Measurements from ENCODE around the gene APBB2. TPM values are rescaled to one million over a fixed set of nuclear protein-coding genes. Genes with fewer than 3 reads are reported as not detected.

APBB2 gene
- total and polyA plus RNA-seq, 2 experiments from 2014 or later, result 35.8 to 74.8 TPM

DNA sequence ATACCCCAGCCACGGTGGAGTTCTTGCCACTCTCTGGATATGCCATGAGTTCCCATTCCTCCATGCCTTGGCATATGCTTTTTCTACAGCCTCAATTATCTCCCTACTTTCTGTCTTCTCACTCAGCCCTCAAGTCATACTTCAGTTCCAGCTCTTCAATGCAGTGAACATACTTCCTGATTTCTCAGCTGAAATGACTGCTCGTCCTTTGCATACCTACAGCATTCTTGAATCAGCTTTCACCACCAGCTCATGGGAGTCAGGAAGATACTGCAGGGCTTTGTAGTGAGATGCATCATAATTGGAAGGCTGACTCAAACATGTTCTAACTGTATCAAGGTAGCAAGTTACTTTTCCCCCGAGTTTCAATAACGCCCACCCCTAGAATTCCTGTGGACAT, 118.4 kb downstream of the APBB2 start:
- Histone ChIP-seq H3K4me2 (no peak overlapping the region), H3K9me2 (ENCODE audit: insufficient read depth) (no peaks in the 10 kb centered on the region), H3F3A (replicated peaks; ENCODE audit: low read depth) (no peaks in the 10 kb centered on the region), H3K27me3 (ENCODE audit: insufficient read depth) (no peaks in the 10 kb centered on the region), H3K36me3 (ENCODE audit: insufficient read depth) (no peaks in the 10 kb centered on the region), H3K27ac (ENCODE audit: low read depth) (no peak overlapping the region), H3K79me2 (replicated peaks; ENCODE audit: insufficient read depth) (no peaks in the 10 kb centered on the region), H3K4me3 (no peak overlapping the region), H3K4me1 (ENCODE audit: insufficient read depth) (peaks cover 6% of the 10 kb centered on the region; the same call in 1 of the 2 replicates), H4K20me1 (replicated peaks; ENCODE audit: insufficient read depth) (no peaks in the 10 kb centered on the region), H2AFZ (no peak overlapping the region)
- Mint-ChIP-seq H3K4me1 (peaks cover 13% of the 10 kb centered on the region), H3K36me3 (ENCODE audit: low read depth) (no peaks in the 10 kb centered on the region), H3K27ac (no peak overlapping the region; the same call in 1 of the 2 replicates), H3K9me3 (no peaks in the 10 kb centered on the region), H3K4me3 (no peak overlapping the region), H3K27me3 (ENCODE audit: insufficient read depth, low read depth, poor library complexity) (no peaks in the 10 kb centered on the region)
- TF ChIP-seq NANOG (IDR thresholded peaks at IDR 0.05; ENCODE audit: borderline replicate concordance) (no peak), CREB1 (CRISPR knock-in tag; IDR thresholded peaks at IDR 0.05; ENCODE audit: low read depth) (no peak), EZH2phosphoT487 (IDR thresholded peaks at IDR 0.05; ENCODE audit: unreplicated experiment) (no peak), ZNF331 (CRISPR knock-in tag; IDR thresholded peaks at IDR 0.05; ENCODE audit: low read depth) (no peak)
- DNase-seq (ENCODE audit: low spot score) (no peak), ATAC-seq (no peak)

GRCh38 chr4:41095192-41095872, 119.0 kb downstream of the APBB2 start:
- H3K4me2 ChIP-seq, result no peak overlapping the region
- peaks cover 6% of the 10 kb centered on the region; the same call in 1 of the 2 replicates for H3K4me1 ChIP-seq (ENCODE audit: insufficient read depth)
- DNase-seq (ENCODE audit: low spot score), result no peak
- Mint-ChIP-seq H3K27me3 (ENCODE audit: insufficient read depth, low read depth, poor library complexity) (no peaks in the 10 kb centered on the region), H3K4me3 (no peak overlapping the region), H3K9me3 (no peaks in the 10 kb centered on the region), H3K36me3 (ENCODE audit: low read depth) (no peaks in the 10 kb centered on the region), H3K27ac (no peak overlapping the region), H3K4me1 (peaks cover 13% of the 10 kb centered on the region)
- H3K27me3 ChIP-seq (ENCODE audit: insufficient read depth), result no peaks in the 10 kb centered on the region
- H3K4me3 ChIP-seq, result no peak overlapping the region
- ATAC-seq, result no peak
- no peaks in the 10 kb centered on the region for H3K79me2 ChIP-seq (replicated peaks; ENCODE audit: insufficient read depth)
- H3K36me3 ChIP-seq (ENCODE audit: insufficient read depth), result no peaks in the 10 kb centered on the region
- H3F3A ChIP-seq (replicated peaks; ENCODE audit: low read depth), result no peaks in the 10 kb centered on the region
- H3K9me2 ChIP-seq (ENCODE audit: insufficient read depth), result no peaks in the 10 kb centered on the region
- TF ChIP-seq JUNB (IDR thresholded peaks at IDR 0.05; ENCODE audit: unreplicated experiment) (no peak), POLR2AphosphoS5 (IDR thresholded peaks at IDR 0.05; ENCODE audit: low read depth) (no peak), NANOG (IDR thresholded peaks at IDR 0.05; ENCODE audit: borderline replicate concordance) (no peak), ZNF331 (CRISPR knock-in tag; IDR thresholded peaks at IDR 0.05; ENCODE audit: low read depth) (no peak), ZNF114 (CRISPR knock-in tag; IDR thresholded peaks at IDR 0.05) (no peak), EZH2 (IDR thresholded peaks at IDR 0.05; ENCODE audit: low read depth, unreplicated experiment) (no peak)
- TF ChIP-seq, protein P1, sequence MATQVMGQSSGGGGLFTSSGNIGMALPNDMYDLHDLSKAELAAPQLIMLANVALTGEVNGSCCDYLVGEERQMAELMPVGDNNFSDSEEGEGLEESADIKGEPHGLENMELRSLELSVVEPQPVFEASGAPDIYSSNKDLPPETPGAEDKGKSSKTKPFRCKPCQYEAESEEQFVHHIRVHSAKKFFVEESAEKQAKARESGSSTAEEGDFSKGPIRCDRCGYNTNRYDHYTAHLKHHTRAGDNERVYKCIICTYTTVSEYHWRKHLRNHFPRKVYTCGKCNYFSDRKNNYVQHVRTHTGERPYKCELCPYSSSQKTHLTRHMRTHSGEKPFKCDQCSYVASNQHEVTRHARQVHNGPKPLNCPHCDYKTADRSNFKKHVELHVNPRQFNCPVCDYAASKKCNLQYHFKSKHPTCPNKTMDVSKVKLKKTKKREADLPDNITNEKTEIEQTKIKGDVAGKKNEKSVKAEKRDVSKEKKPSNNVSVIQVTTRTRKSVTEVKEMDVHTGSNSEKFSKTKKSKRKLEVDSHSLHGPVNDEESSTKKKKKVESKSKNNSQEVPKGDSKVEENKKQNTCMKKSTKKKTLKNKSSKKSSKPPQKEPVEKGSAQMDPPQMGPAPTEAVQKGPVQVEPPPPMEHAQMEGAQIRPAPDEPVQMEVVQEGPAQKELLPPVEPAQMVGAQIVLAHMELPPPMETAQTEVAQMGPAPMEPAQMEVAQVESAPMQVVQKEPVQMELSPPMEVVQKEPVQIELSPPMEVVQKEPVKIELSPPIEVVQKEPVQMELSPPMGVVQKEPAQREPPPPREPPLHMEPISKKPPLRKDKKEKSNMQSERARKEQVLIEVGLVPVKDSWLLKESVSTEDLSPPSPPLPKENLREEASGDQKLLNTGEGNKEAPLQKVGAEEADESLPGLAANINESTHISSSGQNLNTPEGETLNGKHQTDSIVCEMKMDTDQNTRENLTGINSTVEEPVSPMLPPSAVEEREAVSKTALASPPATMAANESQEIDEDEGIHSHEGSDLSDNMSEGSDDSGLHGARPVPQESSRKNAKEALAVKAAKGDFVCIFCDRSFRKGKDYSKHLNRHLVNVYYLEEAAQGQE (IDR thresholded peaks at IDR 0.05; ENCODE audit: unreplicated experiment), result no peak
- TF ChIP-seq, protein P2, sequence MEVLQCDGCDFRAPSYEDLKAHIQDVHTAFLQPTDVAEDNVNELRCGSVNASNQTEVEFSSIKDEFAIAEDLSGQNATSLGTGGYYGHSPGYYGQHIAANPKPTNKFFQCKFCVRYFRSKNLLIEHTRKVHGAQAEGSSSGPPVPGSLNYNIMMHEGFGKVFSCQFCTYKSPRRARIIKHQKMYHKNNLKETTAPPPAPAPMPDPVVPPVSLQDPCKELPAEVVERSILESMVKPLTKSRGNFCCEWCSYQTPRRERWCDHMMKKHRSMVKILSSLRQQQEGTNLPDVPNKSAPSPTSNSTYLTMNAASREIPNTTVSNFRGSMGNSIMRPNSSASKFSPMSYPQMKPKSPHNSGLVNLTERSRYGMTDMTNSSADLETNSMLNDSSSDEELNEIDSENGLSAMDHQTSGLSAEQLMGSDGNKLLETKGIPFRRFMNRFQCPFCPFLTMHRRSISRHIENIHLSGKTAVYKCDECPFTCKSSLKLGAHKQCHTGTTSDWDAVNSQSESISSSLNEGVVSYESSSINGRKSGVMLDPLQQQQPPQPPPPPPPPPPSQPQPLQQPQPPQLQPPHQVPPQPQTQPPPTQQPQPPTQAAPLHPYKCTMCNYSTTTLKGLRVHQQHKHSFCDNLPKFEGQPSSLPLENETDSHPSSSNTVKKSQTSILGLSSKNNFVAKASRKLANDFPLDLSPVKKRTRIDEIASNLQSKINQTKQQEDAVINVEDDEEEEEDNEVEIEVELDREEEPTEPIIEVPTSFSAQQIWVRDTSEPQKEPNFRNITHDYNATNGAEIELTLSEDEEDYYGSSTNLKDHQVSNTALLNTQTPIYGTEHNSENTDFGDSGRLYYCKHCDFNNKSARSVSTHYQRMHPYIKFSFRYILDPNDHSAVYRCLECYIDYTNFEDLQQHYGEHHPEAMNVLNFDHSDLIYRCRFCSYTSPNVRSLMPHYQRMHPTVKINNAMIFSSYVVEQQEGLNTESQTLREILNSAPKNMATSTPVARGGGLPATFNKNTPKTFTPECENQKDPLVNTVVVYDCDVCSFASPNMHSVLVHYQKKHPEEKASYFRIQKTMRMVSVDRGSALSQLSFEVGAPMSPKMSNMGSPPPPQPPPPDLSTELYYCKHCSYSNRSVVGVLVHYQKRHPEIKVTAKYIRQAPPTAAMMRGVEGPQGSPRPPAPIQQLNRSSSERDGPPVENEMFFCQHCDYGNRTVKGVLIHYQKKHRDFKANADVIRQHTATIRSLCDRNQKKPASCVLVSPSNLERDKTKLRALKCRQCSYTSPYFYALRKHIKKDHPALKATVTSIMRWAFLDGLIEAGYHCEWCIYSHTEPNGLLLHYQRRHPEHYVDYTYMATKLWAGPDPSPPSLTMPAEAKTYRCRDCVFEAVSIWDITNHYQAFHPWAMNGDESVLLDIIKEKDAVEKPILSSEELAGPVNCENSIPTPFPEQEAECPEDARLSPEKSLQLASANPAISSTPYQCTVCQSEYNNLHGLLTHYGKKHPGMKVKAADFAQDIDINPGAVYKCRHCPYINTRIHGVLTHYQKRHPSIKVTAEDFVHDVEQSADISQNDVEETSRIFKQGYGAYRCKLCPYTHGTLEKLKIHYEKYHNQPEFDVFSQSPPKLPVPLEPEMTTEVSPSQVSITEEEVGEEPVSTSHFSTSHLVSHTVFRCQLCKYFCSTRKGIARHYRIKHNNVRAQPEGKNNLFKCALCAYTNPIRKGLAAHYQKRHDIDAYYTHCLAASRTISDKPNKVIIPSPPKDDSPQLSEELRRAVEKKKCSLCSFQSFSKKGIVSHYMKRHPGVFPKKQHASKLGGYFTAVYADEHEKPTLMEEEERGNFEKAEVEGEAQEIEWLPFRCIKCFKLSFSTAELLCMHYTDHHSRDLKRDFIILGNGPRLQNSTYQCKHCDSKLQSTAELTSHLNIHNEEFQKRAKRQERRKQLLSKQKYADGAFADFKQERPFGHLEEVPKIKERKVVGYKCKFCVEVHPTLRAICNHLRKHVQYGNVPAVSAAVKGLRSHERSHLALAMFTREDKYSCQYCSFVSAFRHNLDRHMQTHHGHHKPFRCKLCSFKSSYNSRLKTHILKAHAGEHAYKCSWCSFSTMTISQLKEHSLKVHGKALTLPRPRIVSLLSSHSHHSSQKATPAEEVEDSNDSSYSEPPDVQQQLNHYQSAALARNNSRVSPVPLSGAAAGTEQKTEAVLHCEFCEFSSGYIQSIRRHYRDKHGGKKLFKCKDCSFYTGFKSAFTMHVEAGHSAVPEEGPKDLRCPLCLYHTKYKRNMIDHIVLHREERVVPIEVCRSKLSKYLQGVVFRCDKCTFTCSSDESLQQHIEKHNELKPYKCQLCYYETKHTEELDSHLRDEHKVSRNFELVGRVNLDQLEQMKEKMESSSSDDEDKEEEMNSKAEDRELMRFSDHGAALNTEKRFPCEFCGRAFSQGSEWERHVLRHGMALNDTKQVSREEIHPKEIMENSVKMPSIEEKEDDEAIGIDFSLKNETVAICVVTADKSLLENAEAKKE (CRISPR knock-in tag; IDR thresholded peaks at IDR 0.05), result no peak
- H4K20me1 ChIP-seq (replicated peaks; ENCODE audit: insufficient read depth), result no peaks in the 10 kb centered on the region
- H3K27ac ChIP-seq (ENCODE audit: low read depth), result no peak overlapping the region
- H2AFZ ChIP-seq, result no peak overlapping the region
